Central memory CD8-positive, alpha-beta T cell (primary cell): ENCODE measurements around the gene HIPK4.

Experiments
- ATAC-seq: fragments of 150-1000 bp; cut with Tn5 transposase; replicated peaks from 2 replicates; pipeline ENCODE4 v1.10.0; 2022; ENCODE audit warnings: mild to moderate bottlenecking, moderate FRiP score, moderate number of reproducible peaks; ENCODE audit not compliant: poor library complexity, severe bottlenecking; ENCODE audit errors: extremely low read depth
- DNase-seq, 2 donors: peaks; one replicate each; pipeline ENCODE4 v3.0.0; 2021; ENCODE audit warnings: low spot score in 2 of 2
- H3K27ac Mint-ChIP-seq: one replicate; pipeline ENCODE4 v1.8.0; 2022; ENCODE audit warnings: low read depth, mild to moderate bottlenecking, moderate library complexity, mixed read lengths
- H3K27me3 Mint-ChIP-seq: one replicate; pipeline ENCODE4 v1.8.0; 2022; ENCODE audit warnings: mixed read lengths
- H3K36me3 Mint-ChIP-seq: one replicate; pipeline ENCODE4 v1.8.0; 2022; ENCODE audit warnings: mild to moderate bottlenecking, moderate library complexity, mixed read lengths; ENCODE audit not compliant: insufficient read depth
- H3K4me1 Mint-ChIP-seq: one replicate; pipeline ENCODE4 v1.8.0; 2022; ENCODE audit warnings: mixed read lengths
- H3K4me3 Mint-ChIP-seq: one replicate; pipeline ENCODE4 v1.8.0; 2022; ENCODE audit warnings: mild to moderate bottlenecking, moderate library complexity, mixed read lengths
- H3K9me3 Mint-ChIP-seq: one replicate; pipeline ENCODE4 v1.8.0; 2022; ENCODE audit warnings: mixed read lengths

HIPK4 gene

GRCh38 chr19:40366697-40367561, 23.1 kb downstream of the HIPK4 start:
- ATAC-seq (no peak), DNase-seq (no peak)
- no peaks in the 10 kb centered on the region for H3K9me3 Mint-ChIP-seq
- peaks cover 2% of the 10 kb centered on the region for H3K36me3 Mint-ChIP-seq
- peaks cover 18% of the 10 kb centered on the region for H3K4me1 Mint-ChIP-seq
- H3K27ac Mint-ChIP-seq: no peak overlapping the region
- H3K27me3 Mint-ChIP-seq: no peaks in the 10 kb centered on the region
- no peak overlapping the region for H3K4me3 Mint-ChIP-seq

- H3K27ac Mint-ChIP-seq: no peak overlapping the region
These were observed 24.2 kb downstream of the HIPK4 start for GRCh38 chr19:40365613-40366401.

GRCh38 chr19:40365010-40365409, 25.0 kb downstream of the HIPK4 start:
- Mint-ChIP-seq H3K36me3 (peaks cover 1% of the 10 kb centered on the region), H3K4me1 (peaks cover 27% of the 10 kb centered on the region), H3K27ac (no peak overlapping the region), H3K4me3 (peak overlapping the region; percentile 57), H3K9me3 (no peaks in the 10 kb centered on the region), H3K27me3 (no peaks in the 10 kb centered on the region)
- DNase-seq (no peak), ATAC-seq (no peak)

More at GRCh38 chr19:40365613-40366401, 24.2 kb downstream of the HIPK4 start:
- no peaks in the 10 kb centered on the region for H3K9me3 Mint-ChIP-seq
- DNase-seq: no peak
- peaks cover 24% of the 10 kb centered on the region for H3K4me1 Mint-ChIP-seq
- ATAC-seq: no peak
- H3K4me3 Mint-ChIP-seq: peak overlapping the region; percentile 57
- H3K36me3 Mint-ChIP-seq: peaks cover 2% of the 10 kb centered on the region
- H3K27me3 Mint-ChIP-seq: no peaks in the 10 kb centered on the region

GRCh38 chr19:40363069-40363468, 26.9 kb downstream of the HIPK4 start:
- ATAC-seq: no peak

GRCh38 chr19:40362160-40362559, 27.8 kb downstream of the HIPK4 start:
- Mint-ChIP-seq H3K4me3 (no peak overlapping the region), H3K9me3 (no peaks in the 10 kb centered on the region), H3K36me3 (no peaks in the 10 kb centered on the region), H3K27ac (no peak overlapping the region), H3K4me1 (peaks cover 39% of the 10 kb centered on the region), H3K27me3 (no peaks in the 10 kb centered on the region)
- DNase-seq (no peak), ATAC-seq (no peak)

More at GRCh38 chr19:40363069-40363468, 26.9 kb downstream of the HIPK4 start:
- Mint-ChIP-seq H3K9me3 (no peaks in the 10 kb centered on the region), H3K36me3 (no peaks in the 10 kb centered on the region), H3K27ac (peak overlapping the region; percentile 42), H3K4me3 (no peak overlapping the region), H3K27me3 (no peaks in the 10 kb centered on the region), H3K4me1 (peaks cover 31% of the 10 kb centered on the region)
- DNase-seq: no peak

- H3K4me3 Mint-ChIP-seq: no peak overlapping the region
- H3K4me1 Mint-ChIP-seq: peaks cover 50% of the 10 kb centered on the region
- no peak for DNase-seq
- no peaks in the 10 kb centered on the region for H3K9me3 Mint-ChIP-seq
- H3K36me3 Mint-ChIP-seq: peaks cover 1% of the 10 kb centered on the region
- H3K27ac Mint-ChIP-seq: no peak overlapping the region
- ATAC-seq: no peak
- no peaks in the 10 kb centered on the region for H3K27me3 Mint-ChIP-seq
These were observed 29.2 kb downstream of the HIPK4 start for GRCh38 chr19:40360708-40361241.

- Mint-ChIP-seq H3K4me3 (no peak overlapping the region), H3K4me1 (peaks cover 50% of the 10 kb centered on the region), H3K27me3 (no peaks in the 10 kb centered on the region), H3K27ac (no peak overlapping the region), H3K36me3 (peaks cover 1% of the 10 kb centered on the region), H3K9me3 (no peaks in the 10 kb centered on the region)
- ATAC-seq: no peak
- no peak for DNase-seq
These were observed 29.8 kb downstream of the HIPK4 start for GRCh38 chr19:40360020-40360707.

- Mint-ChIP-seq H3K4me3 (no peak overlapping the region), H3K36me3 (peaks cover 2% of the 10 kb centered on the region), H3K27ac (no peak overlapping the region), H3K4me1 (peaks cover 46% of the 10 kb centered on the region), H3K9me3 (no peaks in the 10 kb centered on the region), H3K27me3 (no peaks in the 10 kb centered on the region)
- ATAC-seq: peak; percentile 49
- no peak for DNase-seq
These were observed 31.2 kb downstream of the HIPK4 start for GRCh38 chr19:40358773-40359172.

GRCh38 chr19:40357640-40358039, 32.3 kb downstream of the HIPK4 start:
- H3K4me3 Mint-ChIP-seq: no peak overlapping the region
- no peaks in the 10 kb centered on the region for H3K27me3 Mint-ChIP-seq
- ATAC-seq (no peak), DNase-seq (no peak)
- no peaks in the 10 kb centered on the region for H3K9me3 Mint-ChIP-seq
- H3K36me3 Mint-ChIP-seq: peaks cover 3% of the 10 kb centered on the region
- H3K4me1 Mint-ChIP-seq: peaks cover 37% of the 10 kb centered on the region
- H3K27ac Mint-ChIP-seq: no peak overlapping the region

- Mint-ChIP-seq H3K36me3 (peaks cover 3% of the 10 kb centered on the region), H3K27me3 (no peaks in the 10 kb centered on the region), H3K4me1 (peaks cover 33% of the 10 kb centered on the region), H3K4me3 (no peak overlapping the region), H3K27ac (no peak overlapping the region), H3K9me3 (no peaks in the 10 kb centered on the region)
- no peak for DNase-seq
- no peak for ATAC-seq
These were observed 33.0 kb downstream of the HIPK4 start for GRCh38 chr19:40356681-40357595.

GRCh38 chr19:40355975-40356680, 33.9 kb downstream of the HIPK4 start:
- peak overlapping the region; percentile 65 for H3K27ac Mint-ChIP-seq

More at GRCh38 chr19:40355975-40356680, 33.9 kb downstream of the HIPK4 start:
- Mint-ChIP-seq H3K4me3 (no peak overlapping the region), H3K27me3 (no peaks in the 10 kb centered on the region), H3K4me1 (peaks cover 33% of the 10 kb centered on the region), H3K9me3 (no peaks in the 10 kb centered on the region), H3K36me3 (peaks cover 6% of the 10 kb centered on the region)
- ATAC-seq: no peak
- no peak for DNase-seq
